Heart left ventricle (tissue), 16 donors: ENCODE measurements around the gene BATF3. TPM values are rescaled to one million over a fixed set of nuclear protein-coding genes. Genes with fewer than 3 reads are reported as not detected.

Experiments used
- ATAC-seq, 4 donors: fragments of 200-7000 bp; cut with Tn5 transposase; one replicate each; pipeline ENCODE4 v1.9.1; 2020 to 2022; ENCODE audit warnings: moderate library complexity in 4 of 4, mild to moderate bottlenecking in 3 of 4, moderate number of reproducible peaks in 1 of 4
- DNase-seq, 5 donors: peaks; one replicate each; pipeline ENCODE4 v3.0.0-alpha.2; 2020
- H3K27ac ChIP-seq, 12 donors: fragments of 200-600 bp; sonication (generic) in 4 of 12; one replicate each; pipeline versions ENCODE4 v1.5.0 to v1.8.0; 2016 to 2022; ENCODE audit warnings: mild to moderate bottlenecking in 2 of 12
- H3K27me3 ChIP-seq, 9 donors: fragments of 200-600 bp; sonication (generic) in 2 of 9; one replicate each; pipeline versions ENCODE4 v1.5.1 to v1.8.0; 2016 to 2022; ENCODE audit warnings: mild to moderate bottlenecking in 3 of 9
- H3K36me3 ChIP-seq, 9 donors: fragments of 200-600 bp; sonication (generic) in 2 of 9; one replicate each; pipeline versions ENCODE4 v1.5.0 to v1.8.0; 2018 to 2022; ENCODE audit warnings: mild to moderate bottlenecking in 2 of 9
- H3K4me1 ChIP-seq, 12 donors: fragments of 200-600 bp; sonication (generic) in 4 of 12; one replicate each; pipeline versions ENCODE4 v1.5.0 to v1.8.0; 2016 to 2022; ENCODE audit warnings: mild to moderate bottlenecking in 3 of 12
- H3K4me3 ChIP-seq, 12 donors: fragments of 200-600 bp; sonication (generic) in 4 of 12; one replicate each; pipeline versions ENCODE4 v1.5.0 to v1.8.0; 2017 to 2022; ENCODE audit warnings: mild to moderate bottlenecking in 9 of 12, moderate library complexity in 4 of 12
- H3K9me3 ChIP-seq, 12 donors: fragments of 200-600 bp; sonication (generic) in 4 of 12; one replicate each; pipeline versions ENCODE4 v1.5.0 to v1.8.0; 2016 to 2022; ENCODE audit warnings: mild to moderate bottlenecking in 1 of 12
- POLR2A ChIP-seq, 2 donors: fragments of 450-650 bp; IDR thresholded peaks; one replicate each; pipeline ENCODE4 v1.6.1; 2017; ENCODE audit warnings: antibody characterized with exemption in 2 of 2, mild to moderate bottlenecking in 2 of 2, moderate library complexity in 2 of 2
- WGBS, 4 donors: extraction: QIAGEN DNeasy Blood & Tissue Kit in 2 of 4; methylation state at CpG; one replicate each; pipeline versions ENCODE4 v1.1.5 to v1.1.7; 2013 to 2018; 5-methylcytosine and 5-hydroxymethylcytosine counted together
- intact Hi-C, 10 donors: fragments of 100-400 bp; cut with DNase I; formaldehyde crosslinking; loops; one replicate each; pipeline versions ENCODE4 v1.11.1 to v1.14.2; 2022
- polyA plus RNA-seq, 2 donors: library from polyadenylated mRNA; stranded (reverse); fragments of 200-250 nt; gene quantifications; one replicate each; pipeline ENCODE4 v1.2.3, GENCODE V29; 2013
- total RNA-seq, 9 donors: library from RNA; depleted of rRNA in 2 of 9; stranded (reverse); fragments of >200 nt in 2 of 9; fragmentation: NEBNext Ultra II Directional in 3 of 9; extraction: Animal tissue kit (Norgen Biotek cat#: 25700) in 3 of 9; gene quantifications; one replicate each; pipeline versions ENCODE4 v1.1.0 to v1.2.4, GENCODE V29; 2016 to 2023
- TF ChIP-seq, protein P1 (sequence below), 12 donors: fragments of 200-600 bp; sonication (generic) in 4 of 12; IDR thresholded peaks; one replicate each; pipeline versions ENCODE4 v1.5.0 to v1.8.0; 2018 to 2022; ENCODE audit warnings: antibody characterized with exemption in 12 of 12, mild to moderate bottlenecking in 5 of 12
- donor health status: ischemic (EF 13 %, LVEDD 7.1; RV severe dilation, severe dysfunction).
- donor health status: healthy with polysubstance abuse.
- donor health status: DM: no; HTN: yes; CAD: no.
- donor health status: DM: no; HTN: no; CAD: no.
- donor health status: ischemic (EF 25% LVEDD 6.9; RV normal size, moderate dysfunction).
- donor health status: ischemic (EF 25% LVEDD 5.7; RV mildly dilated, moderate dysfunction).
- donor health status: healthy.
- donor health status: DM: yes; HTN: yes; CAD: no.
- donor health status: ischemic (EF 35%, LVEDD 5.7; RV mildly dilated, moderate dysfunction).
- donor health status: nonischemic (EF 11% LVEDD 7.7; RV severe dilation, severe dysfunction).
- donor health status: DM: yes; HTN: yes; CAD: no.
- donor health status: PGD.
- donor health status: ischemic (EF 29% LVEDD 5.4; RV normal size, mild dysfunction).
- donor health status: nonischemic (EF 23%, LVEDD 6.1; RV moderate dilation, normal function).

The BATF3 gene
- total and polyA plus RNA-seq, 11 donors: 0.50 to 8.9 (median 1.2) TPM; not detected in 1

DNA sequence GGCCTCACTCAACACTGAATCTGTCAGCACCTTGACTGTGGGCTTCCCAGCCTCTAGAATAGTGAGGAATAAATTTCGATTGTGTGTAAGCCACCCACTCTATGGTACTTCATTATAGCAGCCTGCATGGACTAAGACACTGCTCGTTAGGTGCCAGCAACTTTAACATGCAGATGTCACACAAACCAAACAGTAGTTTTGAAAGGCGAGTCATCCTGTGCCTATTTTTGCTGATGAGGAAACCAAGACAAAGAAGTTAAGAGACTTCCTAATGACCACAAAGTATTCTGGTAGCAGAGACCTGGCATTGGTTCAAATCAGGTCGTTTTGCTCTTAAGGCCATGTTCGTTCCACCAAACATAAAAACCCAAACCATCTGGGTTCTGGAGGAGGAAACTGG lies 42.9 kb downstream of the BATF3 start:
- Histone ChIP-seq H3K27ac (no peak overlapping the region), H3K9me3 (no peaks in the 10 kb centered on the region), H3K4me1 (peaks cover 0 to under 1% (median 0%) of the 10 kb centered on the region in 12 donors), H3K4me3 (no peak overlapping the region), H3K27me3 (no peaks in the 10 kb centered on the region), H3K36me3 (no peaks in the 10 kb centered on the region)
- no peak for TF ChIP-seq POLR2A (IDR thresholded peaks at IDR 0.05)
- TF ChIP-seq, protein P1, sequence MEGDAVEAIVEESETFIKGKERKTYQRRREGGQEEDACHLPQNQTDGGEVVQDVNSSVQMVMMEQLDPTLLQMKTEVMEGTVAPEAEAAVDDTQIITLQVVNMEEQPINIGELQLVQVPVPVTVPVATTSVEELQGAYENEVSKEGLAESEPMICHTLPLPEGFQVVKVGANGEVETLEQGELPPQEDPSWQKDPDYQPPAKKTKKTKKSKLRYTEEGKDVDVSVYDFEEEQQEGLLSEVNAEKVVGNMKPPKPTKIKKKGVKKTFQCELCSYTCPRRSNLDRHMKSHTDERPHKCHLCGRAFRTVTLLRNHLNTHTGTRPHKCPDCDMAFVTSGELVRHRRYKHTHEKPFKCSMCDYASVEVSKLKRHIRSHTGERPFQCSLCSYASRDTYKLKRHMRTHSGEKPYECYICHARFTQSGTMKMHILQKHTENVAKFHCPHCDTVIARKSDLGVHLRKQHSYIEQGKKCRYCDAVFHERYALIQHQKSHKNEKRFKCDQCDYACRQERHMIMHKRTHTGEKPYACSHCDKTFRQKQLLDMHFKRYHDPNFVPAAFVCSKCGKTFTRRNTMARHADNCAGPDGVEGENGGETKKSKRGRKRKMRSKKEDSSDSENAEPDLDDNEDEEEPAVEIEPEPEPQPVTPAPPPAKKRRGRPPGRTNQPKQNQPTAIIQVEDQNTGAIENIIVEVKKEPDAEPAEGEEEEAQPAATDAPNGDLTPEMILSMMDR (IDR thresholded peaks at IDR 0.05): no peak
- ATAC-seq: no peak
- WGBS, 4 donors: 67 to 79% (median 74%) methylated on average over 5 of the region's 5 CpGs
- DNase-seq: no peak
- intact Hi-C loops: loop anchor here in 1 of 10 donors (10.0 kb wide), 1 partner anchor 338 kb away; no protein-coding TSS in a partner anchor

DNA sequence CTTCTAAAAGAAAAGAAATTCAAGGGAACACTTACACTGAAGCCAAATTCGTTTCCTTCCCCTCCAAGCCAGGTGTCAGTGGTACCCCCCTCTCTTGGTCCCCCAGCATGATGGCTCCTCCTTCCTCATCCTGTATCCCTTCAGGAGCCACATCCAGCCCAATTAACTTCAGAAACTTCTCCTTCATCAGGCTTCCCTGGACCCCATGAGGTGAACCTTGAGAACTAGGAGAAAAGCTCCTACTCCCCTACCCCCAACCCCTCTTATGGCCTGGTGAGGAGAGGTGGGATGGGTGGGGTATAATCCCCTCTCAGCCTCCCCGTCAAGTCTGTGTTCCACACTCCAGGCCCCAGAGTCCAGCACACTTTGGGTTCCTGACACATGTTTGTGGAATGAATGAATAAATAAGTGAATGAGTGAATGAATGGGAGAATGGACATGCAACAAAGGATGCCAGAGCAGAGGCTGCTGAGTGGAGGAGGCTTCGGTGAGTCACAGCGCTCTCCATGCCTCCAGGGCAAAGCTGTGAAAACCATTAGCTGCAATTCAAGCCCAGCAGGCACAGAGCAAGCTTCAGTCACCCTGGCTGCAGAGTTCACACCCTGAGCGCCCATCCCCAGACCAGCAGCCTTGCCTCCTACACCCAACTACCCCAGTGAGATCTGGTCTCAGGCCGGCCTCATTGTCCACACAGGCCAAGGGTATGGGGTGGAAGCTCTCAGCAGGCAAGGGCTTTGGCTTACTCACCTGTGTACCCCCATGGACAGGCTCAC lies 43.8 kb downstream of the BATF3 start:
- ATAC-seq (no peak), DNase-seq (no peak)
- WGBS, 4 donors: 75 to 82% (median 79%) methylated on average over 5 to 6 of the region's 6 CpGs
- TF ChIP-seq, protein P1 (IDR thresholded peaks at IDR 0.05): no peak
- no peak for TF ChIP-seq POLR2A (IDR thresholded peaks at IDR 0.05)
- Histone ChIP-seq H3K27me3 (no peaks in the 10 kb centered on the region), H3K36me3 (no peaks in the 10 kb centered on the region), H3K4me1 (peaks cover 0 to 5% (median 0%) of the 10 kb centered on the region in 12 donors), H3K9me3 (no peaks in the 10 kb centered on the region), H3K27ac (no peak overlapping the region), H3K4me3 (no peak overlapping the region)
- intact Hi-C loops: loop anchor here in 1 of 10 donors (10.0 kb wide), 1 partner anchor 339 kb away; no protein-coding TSS in a partner anchor

DNA sequence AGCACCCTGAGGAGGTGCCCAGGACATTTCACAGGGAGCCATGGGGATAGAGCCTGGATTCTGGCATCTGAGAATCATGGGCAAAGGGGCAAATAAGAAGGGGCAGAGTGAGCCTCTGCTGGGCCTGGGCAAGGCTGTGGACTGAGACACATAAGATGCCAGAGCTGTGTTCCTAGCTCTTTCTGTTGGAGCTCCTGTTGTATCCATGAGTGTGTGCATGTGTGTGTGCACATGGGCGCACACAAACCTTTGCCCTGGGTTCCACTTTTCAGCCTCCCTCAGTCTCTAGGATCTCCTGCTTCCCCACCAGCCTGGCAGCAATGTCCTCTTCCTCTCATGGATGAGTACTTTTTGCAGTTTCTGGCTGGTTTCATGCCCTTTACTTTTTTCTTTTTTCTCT lies 47.0 kb downstream of the BATF3 start:
- ATAC-seq: no peak
- Histone ChIP-seq H3K36me3 (no peaks in the 10 kb centered on the region), H3K27ac (no peak overlapping the region), H3K4me1 (peaks cover 0 to 20% (median 0%) of the 10 kb centered on the region in 12 donors), H3K9me3 (no peaks in the 10 kb centered on the region), H3K4me3 (no peak overlapping the region), H3K27me3 (no peaks in the 10 kb centered on the region)
- intact Hi-C loops: loop anchor here in 1 of 10 donors (10.0 kb wide), 1 partner anchor 342 kb away; no protein-coding TSS in a partner anchor
- 85 to 100% (median 98%) methylated on average over 1 of the region's 1 CpG for WGBS, 4 donors
- TF ChIP-seq, protein P1 (IDR thresholded peaks at IDR 0.05): no peak
- TF ChIP-seq POLR2A (IDR thresholded peaks at IDR 0.05): no peak
- no peak for DNase-seq

DNA sequence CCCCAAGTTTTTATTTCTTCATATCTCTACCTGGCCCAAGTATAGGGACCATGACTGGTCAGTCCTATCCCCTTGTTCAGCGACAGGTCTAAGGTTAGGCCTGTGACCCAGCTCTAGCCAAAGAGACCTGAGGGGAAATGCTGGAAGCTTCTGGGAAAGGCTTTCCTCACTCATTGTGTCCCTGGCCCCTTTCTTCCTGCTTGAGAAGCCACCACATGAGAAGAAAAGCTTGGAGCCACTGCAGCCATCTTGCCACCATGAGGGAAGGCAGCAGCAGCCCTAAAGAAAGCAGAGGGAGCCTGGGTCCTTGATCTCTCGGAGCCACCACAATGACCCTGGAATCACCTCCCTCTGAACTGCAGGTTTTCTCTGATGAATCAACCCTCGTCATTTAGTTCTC lies 47.7 kb downstream of the BATF3 start:
- intact Hi-C loops: loop anchor here in 1 of 10 donors (10.0 kb wide), 1 partner anchor 343 kb away; no protein-coding TSS in a partner anchor
- no peak overlapping the region for H3K4me3 ChIP-seq
- WGBS, 4 donors: 96 to 99% (median 98%) methylated on average over 3 of the region's 3 CpGs
- no peak overlapping the region for H3K27ac ChIP-seq
- TF ChIP-seq, protein P1 (IDR thresholded peaks at IDR 0.05): no peak
- TF ChIP-seq POLR2A (IDR thresholded peaks at IDR 0.05): no peak
- ATAC-seq (no peak), DNase-seq (no peak)
- H3K36me3 ChIP-seq: no peaks in the 10 kb centered on the region
- H3K4me1 ChIP-seq: peaks cover 0 to 20% (median 0%) of the 10 kb centered on the region in 12 donors
- no peaks in the 10 kb centered on the region for H3K27me3 ChIP-seq
- H3K9me3 ChIP-seq: no peaks in the 10 kb centered on the region
